GM12878 (cell line): Measurements from ENCODE around the gene NHERF1. TPM values are rescaled to one million over a fixed set of nuclear protein-coding genes. Genes with fewer than 3 reads are reported as not detected.

Experiments
- ATAC-seq: fragments of 200-7000 bp; cut with Tn5 transposase; 3 replicates; pipeline ENCODE4 v1.9.1; 2020; ENCODE audit warnings: mild to moderate bottlenecking, moderate library complexity
- BruUV-seq: library from RNA; stranded (reverse); fragments of 400-500 nt; replicated peaks from 2 replicates; lab custom pipeline; 2021; lab: Mats Ljungman, UMichigan
- CTCF ChIA-PET: fragments of 300-600 bp; sonication (Branson Sonifier 250); formaldehyde crosslinking; extraction: SDS; loops from one replicate; lab custom pipeline; 2021; ENCODE audit warnings: inconsistent platforms; lab: Yijun Ruan, JAX
- POLR2A ChIA-PET: fragments of 350-600 bp; formaldehyde crosslinking; extraction: SDS; loops from one replicate; lab custom pipeline; 2021; ENCODE audit warnings: inconsistent platforms; lab: Charles Lee
- RAD21 ChIA-PET: fragments of 300-600 bp; sonication (Branson Sonifier 250); formaldehyde crosslinking; loops from one replicate; lab custom pipeline; 2023; ENCODE audit warnings: antibody characterized with exemption; ENCODE audit not compliant: unreplicated experiment; lab: Charles Lee
- SMC1A ChIA-PET: fragments of 300-600 bp; sonication (Branson Sonifier 250); formaldehyde crosslinking; loops from one replicate; lab custom pipeline; 2023; ENCODE audit not compliant: unreplicated experiment, uncharacterized antibody; lab: Charles Lee
- DNase-seq: peaks from one replicate; pipeline ENCODE4 v3.0.0-alpha.2; 2011; ENCODE audit warnings: low read depth, low spot score
- FAIRE-seq: peaks from 3 replicates; lab custom pipeline; 2011; peaks lifted over from hg19 to GRCh38; lab: Jason Lieb, UNC
- H2AFZ ChIP-seq: 2 replicates; pipeline ENCODE4 v1.6.0; 2011; ENCODE audit warnings: low read depth, low read length, control low read depth; ENCODE audit not compliant: control insufficient read depth
- H3K27ac ChIP-seq: 2 replicates; pipeline ENCODE4 v1.5.1; 2011; ENCODE audit warnings: control low read depth; ENCODE audit not compliant: control insufficient read depth, insufficient read depth
- H3K27me3 ChIP-seq, 2 experiments: replicated peaks in 1 of 2; 2 replicates each; pipeline versions ENCODE4 v1.6.0 to v1.6.1; 2011; ENCODE audit warnings: low read length in 1 of 2; ENCODE audit not compliant: control insufficient read depth in 2 of 2, insufficient read depth in 2 of 2
- H3K36me3 ChIP-seq, 2 experiments: 2 replicates each; pipeline ENCODE4 v1.5.1; 2011; ENCODE audit warnings: low read length in 1 of 2; ENCODE audit not compliant: control insufficient read depth in 2 of 2, insufficient read depth in 2 of 2
- H3K4me1 ChIP-seq: 2 replicates; pipeline ENCODE4 v1.6.1; 2011; ENCODE audit warnings: mild to moderate bottlenecking, low read length, moderate library complexity, mixed read lengths; ENCODE audit not compliant: control insufficient read depth, insufficient read depth
- H3K4me2 ChIP-seq: 2 replicates; pipeline ENCODE4 v1.6.0; 2011; ENCODE audit warnings: control low read depth; ENCODE audit not compliant: control insufficient read depth, insufficient read depth
- H3K4me3 ChIP-seq: fragments of 200-600 bp; sonication (generic); 2 replicates; pipeline ENCODE4 v1.5.1; 2016
- H3K79me2 ChIP-seq: 2 replicates; pipeline ENCODE4 v1.6.0; 2011; ENCODE audit warnings: low read length; ENCODE audit not compliant: control insufficient read depth, insufficient read depth
- H3K9ac ChIP-seq: 2 replicates; pipeline ENCODE4 v1.8.0; 2011; ENCODE audit warnings: low read length, control low read depth, mixed read lengths; ENCODE audit not compliant: control insufficient read depth, insufficient read depth
- H3K9me3 ChIP-seq: replicated peaks from 3 replicates; pipeline ENCODE4 v1.5.1; 2011; ENCODE audit warnings: mild to moderate bottlenecking, low read length; ENCODE audit not compliant: control insufficient read depth, insufficient read depth
- H4K20me1 ChIP-seq: 2 replicates; pipeline ENCODE4 v1.6.0; 2011; ENCODE audit not compliant: control insufficient read depth, insufficient read depth
- LARP7 ChIP-seq: fragments of 450-650 bp; IDR thresholded peaks from 2 replicates; pipeline ENCODE4 v1.6.1; 2017; ENCODE audit warnings: mild to moderate bottlenecking
- MTA3 ChIP-seq: IDR thresholded peaks from 2 replicates; pipeline ENCODE4 v1.6.1; 2012; ENCODE audit warnings: low read length, inconsistent platforms, borderline replicate concordance
- NFYB ChIP-seq: IDR thresholded peaks from 2 replicates; pipeline ENCODE4 v1.6.1; 2011; ENCODE audit warnings: low read depth, mild to moderate bottlenecking, low read length, improper control_type of control experiment, moderate library complexity; ENCODE audit not compliant: insufficient read depth
- POLR2AphosphoS5 ChIP-seq: IDR thresholded peaks from 2 replicates; pipeline ENCODE4 v1.6.1; 2011; ENCODE audit warnings: mild to moderate bottlenecking, low read length, inconsistent platforms
- WGBS: methylation state at CpG from one replicate; pipeline ENCODE4 v1.1.6; 2016; ENCODE audit warnings: low lambda C conversion rate; ENCODE audit not compliant: insufficient replicate concordance, insufficient coverage; ENCODE audit errors: missing lambda C conversion rate; 5-methylcytosine and 5-hydroxymethylcytosine counted together
- in situ Hi-C: fragments of 300-500 bp; cut with MboI; formaldehyde crosslinking; loops from 9 replicates; pipeline ENCODE4 v1.14.3; 2018; ENCODE audit warnings: mixed read lengths
- intact Hi-C: fragments of 100-400 bp; cut with micrococcal nuclease; formaldehyde crosslinking; loops from one replicate; pipeline ENCODE4 v1.14.2; 2022; ENCODE audit not compliant: unreplicated experiment
- polyA plus RNA-seq, 11 experiments: library from polyadenylated mRNA; depleted of rRNA in 4 of 11; unstranded in 6 of 11; stranded (reverse) in 5 of 11; fragments of >200 nt; fragmentation: Nextera tagmentation in 4 of 11; fragmentation: Illumina TruSeq in 1 of 11; extraction: Ambion mirVana in 4 of 11; extraction: Trizol in 1 of 11; gene quantifications; 1 replicate in 1 of 11; 2 replicates in 10 of 11; pipeline versions ENCODE4 v1.2.1 to v1.2.3, GENCODE V29; 2011 to 2016; ENCODE audit warnings: inconsistent platforms in 2 of 11, missing spikeins in 2 of 11, low read depth in 1 of 11
- total RNA-seq, 4 experiments: library from RNA; depleted of rRNA in 3 of 4; stranded (reverse); fragments of >200 nt in 3 of 4; fragmentation: Illumina TruSeq in 1 of 4; extraction: Trizol in 1 of 4; gene quantifications; 2 replicates each; pipeline versions ENCODE4 v1.2.1 to v1.2.3, GENCODE V29; 2013 to 2021
- TF ChIP-seq, protein P1 (sequence below): fragments of 450-650 bp; IDR thresholded peaks from 2 replicates; pipeline ENCODE4 v1.6.1; 2016; ENCODE audit warnings: mild to moderate bottlenecking
- TF ChIP-seq, protein P2 (sequence below): IDR thresholded peaks from 2 replicates; pipeline ENCODE4 v1.6.1; 2012; ENCODE audit warnings: low read depth, low read length, improper control_type of control experiment

The NHERF1 gene
- total and polyA plus RNA-seq, 10 of the 15 experiments (the other 5 are each of a cell fraction or from before 2014, with no cell fraction given), result 13.4 to 61.6 (median 39.0) TPM

DNA sequence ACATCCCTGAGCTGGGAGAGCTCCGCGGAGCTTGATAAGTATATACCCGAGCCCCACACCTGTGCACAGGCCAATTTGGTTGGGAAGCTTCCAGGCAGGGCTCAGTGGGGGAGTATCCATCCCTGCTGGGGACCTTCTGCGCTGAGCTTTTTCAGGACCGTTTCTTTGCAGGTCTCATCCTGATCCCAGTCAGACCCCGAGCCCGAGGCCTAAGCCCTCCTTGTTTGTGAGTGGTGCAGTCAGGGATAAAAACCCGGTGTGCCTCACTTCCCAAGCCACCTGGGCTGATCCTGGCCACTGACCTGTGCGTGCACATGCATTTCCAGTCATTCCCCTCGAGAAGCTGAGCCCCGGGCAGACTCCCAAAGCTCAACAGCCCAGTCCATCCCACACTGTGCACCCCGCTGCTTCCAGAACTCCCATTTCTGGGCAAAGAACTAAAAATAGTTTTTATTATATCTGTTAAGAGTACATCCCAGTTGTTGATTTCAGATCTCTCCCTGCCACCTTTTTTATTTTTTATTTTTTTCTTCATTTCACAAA lies 55.0 kb downstream of the NHERF1 start:
- Histone ChIP-seq H3K27ac (no peak overlapping the region), H3K4me1 (no peaks in the 10 kb centered on the region), H2AFZ (no peak overlapping the region), H3K79me2 (no peaks in the 10 kb centered on the region), H4K20me1 (no peaks in the 10 kb centered on the region), H3K27me3 (no peaks in the 10 kb centered on the region), H3K9ac (no peak overlapping the region), H3K36me3 (peaks cover 0 to 4% of the 10 kb centered on the region in 2 experiments; a peak in 3 of 4 replicates), H3K4me2 (no peak overlapping the region), H3K4me3 (no peak overlapping the region), H3K9me3 (no peaks in the 10 kb centered on the region)
- ChIA-PET POLR2A (no interaction called here), RAD21 (no interaction called here), CTCF (no interaction called here), SMC1A (no interaction called here)
- intact Hi-C loops (no loop called here), in situ Hi-C loops (no loop called here)
- no peak for TF ChIP-seq NFYB
- no peak for TF ChIP-seq LARP7
- no peak for FAIRE-seq
- ATAC-seq, result no peak
- DNase-seq, result no peak
- BruUV-seq, result no TSS peak
- 90% methylated on average over 12 of the region's 12 CpGs for WGBS

- Histone ChIP-seq H3K9me3 (no peaks in the 10 kb centered on the region), H3K27ac (no peak overlapping the region), H3K36me3 (peaks cover 0 to 3% of the 10 kb centered on the region in 2 experiments; a peak in 3 of 4 replicates), H3K4me1 (no peaks in the 10 kb centered on the region), H3K4me2 (no peak overlapping the region), H3K79me2 (no peaks in the 10 kb centered on the region), H3K27me3 (no peaks in the 10 kb centered on the region), H4K20me1 (no peaks in the 10 kb centered on the region), H2AFZ (no peak overlapping the region), H3K9ac (no peak overlapping the region), H3K4me3 (no peak overlapping the region)
- intact Hi-C loops, result no loop called here
- WGBS, result 88% methylated on average over 5 of the region's 5 CpGs
- ChIA-PET CTCF (no interaction called here), SMC1A (no interaction called here), POLR2A (no interaction called here), RAD21 (no interaction called here)
- in situ Hi-C loops, result no loop called here
- BruUV-seq, result no TSS peak
- FAIRE-seq (no peak), DNase-seq (no peak), ATAC-seq (no peak)
- TF ChIP-seq POLR2AphosphoS5 (no peak), MTA3 (no peak)
- TF ChIP-seq, protein P1, sequence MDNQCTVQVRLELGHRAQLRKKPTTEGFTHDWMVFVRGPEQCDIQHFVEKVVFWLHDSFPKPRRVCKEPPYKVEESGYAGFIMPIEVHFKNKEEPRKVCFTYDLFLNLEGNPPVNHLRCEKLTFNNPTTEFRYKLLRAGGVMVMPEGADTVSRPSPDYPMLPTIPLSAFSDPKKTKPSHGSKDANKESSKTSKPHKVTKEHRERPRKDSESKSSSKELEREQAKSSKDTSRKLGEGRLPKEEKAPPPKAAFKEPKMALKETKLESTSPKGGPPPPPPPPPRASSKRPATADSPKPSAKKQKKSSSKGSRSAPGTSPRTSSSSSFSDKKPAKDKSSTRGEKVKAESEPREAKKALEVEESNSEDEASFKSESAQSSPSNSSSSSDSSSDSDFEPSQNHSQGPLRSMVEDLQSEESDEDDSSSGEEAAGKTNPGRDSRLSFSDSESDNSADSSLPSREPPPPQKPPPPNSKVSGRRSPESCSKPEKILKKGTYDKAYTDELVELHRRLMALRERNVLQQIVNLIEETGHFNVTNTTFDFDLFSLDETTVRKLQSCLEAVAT, result no peak
- TF ChIP-seq, protein P2, sequence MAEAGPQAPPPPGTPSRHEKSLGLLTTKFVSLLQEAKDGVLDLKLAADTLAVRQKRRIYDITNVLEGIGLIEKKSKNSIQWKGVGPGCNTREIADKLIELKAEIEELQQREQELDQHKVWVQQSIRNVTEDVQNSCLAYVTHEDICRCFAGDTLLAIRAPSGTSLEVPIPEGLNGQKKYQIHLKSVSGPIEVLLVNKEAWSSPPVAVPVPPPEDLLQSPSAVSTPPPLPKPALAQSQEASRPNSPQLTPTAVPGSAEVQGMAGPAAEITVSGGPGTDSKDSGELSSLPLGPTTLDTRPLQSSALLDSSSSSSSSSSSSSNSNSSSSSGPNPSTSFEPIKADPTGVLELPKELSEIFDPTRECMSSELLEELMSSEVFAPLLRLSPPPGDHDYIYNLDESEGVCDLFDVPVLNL, result no peak
Measured at GRCh38 chr17:74803971-74804370, 55.5 kb downstream of the NHERF1 start.
